MM.1S (cell line): ENCODE measurements around the gene RUNX2.

Source experiments
- DNase-seq: peaks from one replicate; pipeline ENCODE4 v3.0.0-alpha.2; 2015
- H2AFZ ChIP-seq: fragments of 300-600 bp; sonication (generic); 2 replicates; pipeline ENCODE4 v1.6.0; 2016; ENCODE audit warnings: antibody characterized with exemption, low read length
- H3F3A ChIP-seq: fragments of 300-600 bp; sonication (generic); 2 replicates; pipeline ENCODE4 v1.6.1; 2016; ENCODE audit warnings: mild to moderate bottlenecking, antibody characterized with exemption, low read length, moderate library complexity, mixed read lengths; ENCODE audit not compliant: insufficient read depth
- H3K27ac ChIP-seq: fragments of 300-600 bp; sonication (generic); 2 replicates; pipeline ENCODE4 v1.5.1; 2016; ENCODE audit warnings: mild to moderate bottlenecking, low read length
- H3K27me3 ChIP-seq: fragments of 300-600 bp; sonication (generic); replicated peaks from 2 replicates; pipeline ENCODE4 v1.6.0; 2016; ENCODE audit warnings: low read length; ENCODE audit not compliant: insufficient read depth
- H3K36me3 ChIP-seq: fragments of 300-600 bp; sonication (generic); replicated peaks from 2 replicates; pipeline ENCODE4 v1.6.1; 2016; ENCODE audit warnings: mild to moderate bottlenecking, low read length, mixed read lengths; ENCODE audit not compliant: insufficient read depth
- H3K4me1 ChIP-seq: fragments of 300-600 bp; sonication (generic); 2 replicates; pipeline ENCODE4 v1.6.1; 2016; ENCODE audit warnings: low read length, mixed read lengths
- H3K4me2 ChIP-seq: fragments of 300-600 bp; sonication (generic); 2 replicates; pipeline ENCODE4 v1.6.0; 2016; ENCODE audit warnings: low read depth, low read length
- H3K4me3 ChIP-seq: fragments of 300-600 bp; sonication (generic); 2 replicates; pipeline ENCODE4 v1.5.1; 2016; ENCODE audit warnings: low read length, mixed read lengths
- H3K79me2 ChIP-seq: fragments of 300-600 bp; sonication (generic); 2 replicates; pipeline ENCODE4 v1.6.1; 2016; ENCODE audit warnings: mixed run types, low read length, mixed read lengths
- H3K9ac ChIP-seq: fragments of 300-600 bp; sonication (generic); 2 replicates; pipeline ENCODE4 v1.6.1; 2016; ENCODE audit warnings: low read length, mixed read lengths
- H3K9me2 ChIP-seq: fragments of 300-600 bp; sonication (generic); replicated peaks from 2 replicates; pipeline ENCODE4 v1.6.1; 2016; ENCODE audit warnings: mild to moderate bottlenecking, low read length, mixed read lengths; ENCODE audit not compliant: insufficient read depth
- H3K9me3 ChIP-seq: fragments of 300-600 bp; sonication (generic); replicated peaks from 2 replicates; pipeline ENCODE4 v1.6.1; 2016; ENCODE audit warnings: mild to moderate bottlenecking, low read length, mixed read lengths; ENCODE audit not compliant: insufficient read depth
- H4K20me1 ChIP-seq: fragments of 300-600 bp; sonication (generic); 2 replicates; pipeline ENCODE4 v1.6.1; 2016; ENCODE audit warnings: mild to moderate bottlenecking, low read length, moderate library complexity, mixed read lengths; ENCODE audit not compliant: insufficient read depth
- CTCF ChIP-seq: fragments of 300-600 bp; sonication (generic); IDR thresholded peaks from 2 replicates; pipeline ENCODE4 v1.5.1; 2016; ENCODE audit warnings: antibody characterized with exemption, low read length, mixed read lengths
- EZH2 ChIP-seq: fragments of 300-600 bp; sonication (generic); optimal IDR thresholded peaks from 2 replicates; pipeline ENCODE3; 2017; ENCODE audit warnings: low read depth, mild to moderate bottlenecking, antibody characterized with exemption, low read length, mixed read lengths
- EZH2phosphoT487 ChIP-seq: fragments of 300-600 bp; sonication (generic); IDR thresholded peaks from 2 replicates; pipeline ENCODE4 v1.6.1; 2018; ENCODE audit warnings: antibody characterized with exemption, low read length

RUNX2 gene

GRCh38 chr6:45504947-45505346, 176.8 kb downstream of the RUNX2 start:
- peaks cover 10% of the 10 kb centered on the region for H3K36me3 ChIP-seq
- no peaks in the 10 kb centered on the region for H3K4me1 ChIP-seq
- peaks cover 86% of the 10 kb centered on the region for H3K79me2 ChIP-seq
- no peak overlapping the region for H3K4me2 ChIP-seq
- H3K27ac ChIP-seq, result no peak overlapping the region
- no peak for DNase-seq
- no peaks in the 10 kb centered on the region for H3K9me2 ChIP-seq
- H3K9me3 ChIP-seq, result no peaks in the 10 kb centered on the region
- no peaks in the 10 kb centered on the region for H3K27me3 ChIP-seq
- TF ChIP-seq CTCF (no peak), EZH2phosphoT487 (no peak), EZH2 (no peak)
- H3K9ac ChIP-seq, result no peak overlapping the region
- no peaks in the 10 kb centered on the region; the same call in 1 of the 2 replicates for H4K20me1 ChIP-seq
- H2AFZ ChIP-seq, result no peak overlapping the region
- H3K4me3 ChIP-seq, result no peak overlapping the region
- H3F3A ChIP-seq, result no peaks in the 10 kb centered on the region

GRCh38 chr6:45505470-45505869, 177.3 kb downstream of the RUNX2 start:
- DNase-seq, result no peak
- Histone ChIP-seq H3K9ac (no peak overlapping the region), H3K27me3 (no peaks in the 10 kb centered on the region), H3K36me3 (peaks cover 7% of the 10 kb centered on the region), H3K79me2 (peaks cover 86% of the 10 kb centered on the region), H4K20me1 (no peaks in the 10 kb centered on the region; the same call in 1 of the 2 replicates), H3K4me3 (no peak overlapping the region), H3K27ac (no peak overlapping the region), H3K4me2 (no peak overlapping the region), H3F3A (no peaks in the 10 kb centered on the region), H3K9me3 (no peaks in the 10 kb centered on the region), H3K4me1 (no peaks in the 10 kb centered on the region), H3K9me2 (no peaks in the 10 kb centered on the region), H2AFZ (no peak overlapping the region)
- TF ChIP-seq EZH2phosphoT487, result no peak
- no peak for TF ChIP-seq CTCF
- no peak for TF ChIP-seq EZH2

GRCh38 chr6:45507186-45507585, 179.1 kb downstream of the RUNX2 start:
- H3K9me2 ChIP-seq, result no peaks in the 10 kb centered on the region
- H3K9ac ChIP-seq, result no peak overlapping the region
- no peaks in the 10 kb centered on the region for H3K9me3 ChIP-seq
- H3K4me2 ChIP-seq, result no peak overlapping the region
- peaks cover 79% of the 10 kb centered on the region for H3K79me2 ChIP-seq
- H3K4me1 ChIP-seq, result no peaks in the 10 kb centered on the region
- peaks cover 7% of the 10 kb centered on the region for H3K36me3 ChIP-seq
- no peak for DNase-seq
- no peak overlapping the region for H3K4me3 ChIP-seq
- H3K27ac ChIP-seq, result no peak overlapping the region
- no peak for TF ChIP-seq EZH2phosphoT487
- no peak for TF ChIP-seq EZH2
- no peak for TF ChIP-seq CTCF
- no peak overlapping the region for H2AFZ ChIP-seq
- no peaks in the 10 kb centered on the region; the same call in 1 of the 2 replicates for H4K20me1 ChIP-seq
- no peaks in the 10 kb centered on the region for H3K27me3 ChIP-seq
- no peaks in the 10 kb centered on the region for H3F3A ChIP-seq
